D721Med (cell line): ENCODE measurements around the gene LMX1A.

Experiments used
- DNase-seq: peaks from one replicate; pipeline ENCODE4 v3.0.0; 2011; ENCODE audit warnings: low spot score; ENCODE audit not compliant: insufficient read length
- FAIRE-seq: peaks from 2 replicates; lab custom pipeline; 2011; peaks lifted over from hg19 to GRCh38; lab: Jason Lieb, UNC
- CTCF ChIP-seq: IDR thresholded peaks from 2 replicates; pipeline ENCODE4 v1.5.1; 2012; ENCODE audit warnings: mild to moderate bottlenecking, control low read depth; ENCODE audit not compliant: insufficient read depth; ENCODE audit errors: missing control alignments

Gene LMX1A

GRCh38 chr1:165173818-165174217 lies 182.7 kb downstream of the LMX1A start:
- no peak for DNase-seq
- no peak for FAIRE-seq
- no peak for TF ChIP-seq CTCF

- TF ChIP-seq CTCF = no peak
- DNase-seq (no peak), FAIRE-seq (no peak)
These were observed 183.1 kb downstream of the LMX1A start for GRCh38 chr1:165173409-165173808.

DNA sequence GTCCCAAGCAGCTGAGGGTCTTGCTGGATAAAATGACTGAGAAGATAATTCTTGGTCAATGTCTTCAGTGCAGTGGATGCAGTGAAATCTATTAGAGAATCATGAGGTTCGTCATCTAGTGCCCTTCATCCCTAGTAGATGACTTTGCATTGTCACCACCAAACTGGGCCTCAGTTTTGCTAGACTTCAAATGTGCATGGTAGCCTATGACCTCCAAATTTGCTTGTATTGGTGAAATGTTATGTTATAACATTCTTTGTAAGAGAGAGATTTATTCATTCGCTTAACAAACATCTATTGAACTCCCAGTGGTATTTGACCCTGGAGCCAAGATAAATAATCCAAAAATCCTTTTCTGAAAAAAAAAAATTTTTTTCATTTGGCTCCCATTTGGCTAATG lies 183.8 kb downstream of the LMX1A start:
- no peak for TF ChIP-seq CTCF
- FAIRE-seq (no peak), DNase-seq (no peak)

GRCh38 chr1:165169729-165170128 lies 186.8 kb downstream of the LMX1A start:
- no peak for TF ChIP-seq CTCF
- DNase-seq (no peak), FAIRE-seq (no peak)

DNA sequence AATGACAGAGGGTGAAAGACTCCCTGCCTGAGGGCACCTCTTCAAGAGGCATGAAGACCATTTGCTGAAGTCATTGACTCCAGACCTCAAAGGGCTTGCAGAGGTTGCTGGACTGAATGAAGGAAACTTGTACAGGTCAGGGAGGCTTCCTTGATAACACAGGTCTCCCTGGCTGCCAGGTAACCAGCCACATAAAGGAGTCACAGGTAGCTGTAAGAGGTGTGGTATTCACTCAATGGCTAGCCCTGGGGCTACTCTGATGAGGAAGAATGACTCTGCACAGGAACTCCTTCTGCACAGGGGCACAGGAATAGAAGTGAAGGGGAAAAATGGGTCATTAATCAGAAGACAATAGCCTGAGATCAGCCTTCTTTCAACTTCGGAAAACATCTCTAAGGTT lies 187.5 kb downstream of the LMX1A start:
- FAIRE-seq (no peak), DNase-seq (no peak)
- no peak for TF ChIP-seq CTCF

- FAIRE-seq (no peak), DNase-seq (no peak)
- no peak for TF ChIP-seq CTCF
These were observed 188.0 kb downstream of the LMX1A start for GRCh38 chr1:165168467-165168866.

- TF ChIP-seq CTCF = no peak
- FAIRE-seq = no peak
- DNase-seq = no peak
These were observed 193.8 kb downstream of the LMX1A start for GRCh38 chr1:165162671-165163241.
